Measurements from ENCODE around the gene SMARCA2. TPM values are rescaled to one million over a fixed set of nuclear protein-coding genes. Genes with fewer than 3 reads are reported as not detected.

Gene SMARCA2
- total RNA-seq, 6 donors from 2014 or later = 74.3 to 210 (median 139) TPM

DNA sequence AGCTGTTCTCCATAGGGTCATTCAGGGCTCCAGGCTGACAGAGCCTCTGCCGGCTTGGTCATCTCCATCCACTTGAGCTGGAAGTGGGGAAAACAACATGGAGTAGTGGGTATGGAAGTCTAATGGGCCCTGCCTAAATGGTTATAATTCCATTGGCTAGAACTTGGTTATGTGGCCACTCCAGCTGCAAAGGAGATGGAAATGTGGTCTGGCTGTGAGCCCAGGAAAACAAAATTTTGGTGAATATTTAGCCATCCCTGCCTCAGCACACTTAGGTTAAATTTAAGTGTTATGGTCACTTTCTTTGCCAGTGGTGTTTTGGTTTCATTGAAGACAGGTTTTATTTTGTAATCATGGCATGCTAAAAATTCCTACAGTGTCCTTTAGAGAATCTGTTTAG lies 112.3 kb downstream of the SMARCA2 start:
- ATAC-seq (ENCODE audit: low FRiP score in 2 of 2) (no peak), DNase-seq (no peak)
- Histone ChIP-seq H3K4me1 (peaks cover 26 to 49% (median 31%) of the 10 kb centered on the region in 4 donors), H3K27ac (peak overlapping the region; percentile 18 to 74 (median 30)), H3K9me3 (no peaks in the 10 kb centered on the region), H3K36me3 (peaks cover 7 to 41% (median 16%) of the 10 kb centered on the region in 4 donors), H3K4me3 (no peak overlapping the region), H3K27me3 (no peaks in the 10 kb centered on the region)
- WGBS, 2 donors = 77% methylated on average over 1 of the region's 1 CpG; no CpG with 5 or more reads in 1 of the 2 donors
- TF ChIP-seq EP300 (IDR thresholded peaks at IDR 0.05) (no peak), POLR2A (IDR thresholded peaks at IDR 0.05) (no peak), CTCF (IDR thresholded peaks at IDR 0.05) (no peak), POLR2AphosphoS5 (IDR thresholded peaks at IDR 0.05) (no peak)

GRCh38 chr9:2128141-2128540 lies 113.0 kb downstream of the SMARCA2 start:
- Histone ChIP-seq H3K36me3 (peaks cover 7 to 35% (median 14%) of the 10 kb centered on the region in 4 donors), H3K4me3 (no peak overlapping the region), H3K27me3 (no peaks in the 10 kb centered on the region), H3K27ac (peak overlapping the region in 1 of 4 donors; percentile 74), H3K9me3 (no peaks in the 10 kb centered on the region), H3K4me1 (peaks cover 26 to 52% (median 34%) of the 10 kb centered on the region in 4 donors)
- no peak for ATAC-seq (ENCODE audit: low FRiP score in 2 of 2)
- no peak for TF ChIP-seq POLR2A (IDR thresholded peaks at IDR 0.05)
- TF ChIP-seq CTCF (IDR thresholded peaks at IDR 0.05) = no peak
- TF ChIP-seq POLR2AphosphoS5 (IDR thresholded peaks at IDR 0.05) = no peak
- no peak for TF ChIP-seq EP300 (IDR thresholded peaks at IDR 0.05)
- DNase-seq = no peak
- 52 to 68% methylated on average over 3 of the region's 3 CpGs for WGBS, 2 donors

- DNase-seq (no peak), ATAC-seq (ENCODE audit: low FRiP score in 2 of 2) (no peak)
- WGBS, 2 donors = 89 to 93% methylated on average over 1 of the region's 1 CpG
These were observed 113.5 kb downstream of the SMARCA2 start for GRCh38 chr9:2128618-2129017.

GRCh38 chr9:2130941-2131340 lies 115.8 kb downstream of the SMARCA2 start:
- H3K4me3 ChIP-seq = no peak overlapping the region
- no peaks in the 10 kb centered on the region for H3K9me3 ChIP-seq
- 83 to 87% methylated on average over 3 of the region's 3 CpGs for WGBS, 2 donors
- H3K36me3 ChIP-seq = peaks cover 0 to 20% (median 2%) of the 10 kb centered on the region in 4 donors
- no peak for TF ChIP-seq POLR2A (IDR thresholded peaks at IDR 0.05)
- no peak for TF ChIP-seq CTCF (IDR thresholded peaks at IDR 0.05)
- no peak for TF ChIP-seq POLR2AphosphoS5 (IDR thresholded peaks at IDR 0.05)
- TF ChIP-seq EP300 (IDR thresholded peaks at IDR 0.05) = no peak
- no peak overlapping the region for H3K27ac ChIP-seq
- H3K27me3 ChIP-seq = no peaks in the 10 kb centered on the region
- peaks cover 14 to 45% (median 26%) of the 10 kb centered on the region in 4 donors for H3K4me1 ChIP-seq
- no peak for ATAC-seq (ENCODE audit: low FRiP score in 2 of 2)
- DNase-seq = no peak

More at GRCh38 chr9:2128618-2129017, 113.5 kb downstream of the SMARCA2 start:
- H3K4me3 ChIP-seq = no peak overlapping the region
- H3K9me3 ChIP-seq = no peaks in the 10 kb centered on the region
- peaks cover 6 to 30% (median 12%) of the 10 kb centered on the region in 4 donors for H3K36me3 ChIP-seq
- peaks cover 26 to 52% (median 34%) of the 10 kb centered on the region in 4 donors for H3K4me1 ChIP-seq
- no peak overlapping the region for H3K27ac ChIP-seq
- no peaks in the 10 kb centered on the region for H3K27me3 ChIP-seq
- TF ChIP-seq EP300 (IDR thresholded peaks at IDR 0.05) (no peak), POLR2A (IDR thresholded peaks at IDR 0.05) (no peak), CTCF (IDR thresholded peaks at IDR 0.05) (no peak), POLR2AphosphoS5 (IDR thresholded peaks at IDR 0.05) (no peak)

- 68 to 73% methylated on average over 3 of the region's 3 CpGs for WGBS, 2 donors
- H3K9me3 ChIP-seq = no peaks in the 10 kb centered on the region
- ATAC-seq (ENCODE audit: low FRiP score in 2 of 2) = no peak
- TF ChIP-seq POLR2A (IDR thresholded peaks at IDR 0.05) = no peak
- TF ChIP-seq CTCF (IDR thresholded peaks at IDR 0.05) = peak; percentile 48 to 69 (median 63)
- H3K27ac ChIP-seq = no peak overlapping the region
- H3K27me3 ChIP-seq = no peaks in the 10 kb centered on the region
- peaks cover 0 to 29% (median 12%) of the 10 kb centered on the region in 4 donors for H3K4me1 ChIP-seq
- H3K4me3 ChIP-seq = no peak overlapping the region
- peaks cover 0 to 24% (median 4%) of the 10 kb centered on the region in 4 donors for H3K36me3 ChIP-seq
- DNase-seq = no peak
These were observed 117.4 kb downstream of the SMARCA2 start for GRCh38 chr9:2132484-2133082.

Measured in upper lobe of left lung (tissue), 6 donors.